Eye (tissue), 1 donor: Measurements from ENCODE around the gene ANKZF1.
"Not testable (repeated sequence)": the region's sequence is repeated elsewhere in the genome, so short reads cannot be mapped to it uniquely, and the experiment has no call there.

Experiments used
- DNase-seq: peaks from one replicate; pipeline ENCODE4 v3.0.0-alpha.2; 2015

Gene ANKZF1

GRCh38 chr2:219229305-219230058 lies at the start of gene ANKZF1, which contains the start of gene ATG9A:
Gene ANKZF1, plus strand, starts transcription at chr2:219229806. Its CDS starts 452 bp downstream, at chr2:219230258.
Gene ATG9A, minus strand, starts transcription at chr2:219229636. Its CDS starts 1,612 bp downstream, at chr2:219228024.
- DNase-seq = peak; percentile 99

- DNase-seq = no peak
These were observed 48.6 kb upstream of the ANKZF1 start for GRCh38 chr2:219180961-219181360.

- DNase-seq = no peak
These were observed 48.1 kb upstream of the ANKZF1 start for GRCh38 chr2:219181531-219181930.

- DNase-seq = no peak
These were observed 47.1 kb upstream of the ANKZF1 start for GRCh38 chr2:219182331-219183150.

- no peak for DNase-seq
These were observed 46.3 kb upstream of the ANKZF1 start for GRCh38 chr2:219183151-219183772.

- DNase-seq = no peak
These were observed 45.5 kb upstream of the ANKZF1 start for GRCh38 chr2:219184121-219184520.

- DNase-seq = no peak
These were observed 42.7 kb upstream of the ANKZF1 start for GRCh38 chr2:219186754-219187456.

GRCh38 chr2:219197388-219197787 lies 32.2 kb upstream of the ANKZF1 start:
- DNase-seq = no peak

GRCh38 chr2:219198974-219199373 lies 30.6 kb upstream of the ANKZF1 start:
- no peak for DNase-seq

GRCh38 chr2:219199470-219200211 lies 30.0 kb upstream of the ANKZF1 start:
- no peak for DNase-seq

GRCh38 chr2:219200502-219201326 lies 28.9 kb upstream of the ANKZF1 start:
- DNase-seq = not testable (repeated sequence)

GRCh38 chr2:219201331-219201730 lies 28.3 kb upstream of the ANKZF1 start:
- not testable (repeated sequence) for DNase-seq

GRCh38 chr2:219204425-219205164 lies 25.0 kb upstream of the ANKZF1 start:
- DNase-seq = no peak

GRCh38 chr2:219205165-219205538 lies 24.5 kb upstream of the ANKZF1 start:
- no peak for DNase-seq

GRCh38 chr2:219205981-219206327 lies 23.7 kb upstream of the ANKZF1 start:
- no peak for DNase-seq

GRCh38 chr2:219206328-219207133 lies 23.1 kb upstream of the ANKZF1 start, which contains the start of gene ZFAND2B:
Gene ZFAND2B, plus strand, starts transcription at chr2:219206782. Its CDS starts 206 bp downstream, at chr2:219206988.
- DNase-seq = peak; percentile 98

GRCh38 chr2:219207134-219207883 lies 22.3 kb upstream of the ANKZF1 start:
- no peak for DNase-seq

GRCh38 chr2:219207884-219208740 lies 21.5 kb upstream of the ANKZF1 start:
- DNase-seq = no peak
